ENCODE results near the gene ARMC2.

GRCh38 chr6:108928650-108929049 is 80.4 kb downstream of the ARMC2 start:
- no peak for TF ChIP-seq POLR2AphosphoS5 (IDR thresholded peaks at IDR 0.05; ENCODE audit: low read depth, low read length)
- no peak for TF ChIP-seq TAF1 (IDR thresholded peaks at IDR 0.05; ENCODE audit: borderline replicate concordance, insufficient read depth, low read length)
- TF ChIP-seq, protein P1, sequence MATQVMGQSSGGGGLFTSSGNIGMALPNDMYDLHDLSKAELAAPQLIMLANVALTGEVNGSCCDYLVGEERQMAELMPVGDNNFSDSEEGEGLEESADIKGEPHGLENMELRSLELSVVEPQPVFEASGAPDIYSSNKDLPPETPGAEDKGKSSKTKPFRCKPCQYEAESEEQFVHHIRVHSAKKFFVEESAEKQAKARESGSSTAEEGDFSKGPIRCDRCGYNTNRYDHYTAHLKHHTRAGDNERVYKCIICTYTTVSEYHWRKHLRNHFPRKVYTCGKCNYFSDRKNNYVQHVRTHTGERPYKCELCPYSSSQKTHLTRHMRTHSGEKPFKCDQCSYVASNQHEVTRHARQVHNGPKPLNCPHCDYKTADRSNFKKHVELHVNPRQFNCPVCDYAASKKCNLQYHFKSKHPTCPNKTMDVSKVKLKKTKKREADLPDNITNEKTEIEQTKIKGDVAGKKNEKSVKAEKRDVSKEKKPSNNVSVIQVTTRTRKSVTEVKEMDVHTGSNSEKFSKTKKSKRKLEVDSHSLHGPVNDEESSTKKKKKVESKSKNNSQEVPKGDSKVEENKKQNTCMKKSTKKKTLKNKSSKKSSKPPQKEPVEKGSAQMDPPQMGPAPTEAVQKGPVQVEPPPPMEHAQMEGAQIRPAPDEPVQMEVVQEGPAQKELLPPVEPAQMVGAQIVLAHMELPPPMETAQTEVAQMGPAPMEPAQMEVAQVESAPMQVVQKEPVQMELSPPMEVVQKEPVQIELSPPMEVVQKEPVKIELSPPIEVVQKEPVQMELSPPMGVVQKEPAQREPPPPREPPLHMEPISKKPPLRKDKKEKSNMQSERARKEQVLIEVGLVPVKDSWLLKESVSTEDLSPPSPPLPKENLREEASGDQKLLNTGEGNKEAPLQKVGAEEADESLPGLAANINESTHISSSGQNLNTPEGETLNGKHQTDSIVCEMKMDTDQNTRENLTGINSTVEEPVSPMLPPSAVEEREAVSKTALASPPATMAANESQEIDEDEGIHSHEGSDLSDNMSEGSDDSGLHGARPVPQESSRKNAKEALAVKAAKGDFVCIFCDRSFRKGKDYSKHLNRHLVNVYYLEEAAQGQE (IDR thresholded peaks at IDR 0.05; ENCODE audit: insufficient read depth in 1 of 2, low read depth in 2 of 2, low read length in 2 of 2): no peak
